Panc1 (cell line): ENCODE measurements around the gene ATXN7L3.

ENCODE experiments used
- POLR2AphosphoS5 ChIP-seq: IDR thresholded peaks from 2 replicates; pipeline ENCODE4 v1.6.1; 2012; ENCODE audit warnings: mild to moderate bottlenecking, low read depth, low read length, moderate library complexity
- SIN3A ChIP-seq: IDR thresholded peaks from 2 replicates; pipeline ENCODE4 v1.6.1; 2012; ENCODE audit warnings: low read depth, mild to moderate bottlenecking, low read length, moderate library complexity, borderline replicate concordance; ENCODE audit not compliant: insufficient read depth
- TCF7L2 ChIP-seq: IDR thresholded peaks from 2 replicates; pipeline ENCODE4 v1.6.1; 2011; ENCODE audit warnings: mild to moderate bottlenecking, low read depth, low read length, inconsistent platforms
- TF ChIP-seq, protein P1 (sequence below): fragments of 450-650 bp; IDR thresholded peaks from 2 replicates; pipeline ENCODE4 v1.5.1; 2017; ENCODE audit warnings: mild to moderate bottlenecking
- TF ChIP-seq, protein P2 (sequence below), 2 experiments: IDR thresholded peaks; 2 replicates each; pipeline ENCODE4 v1.6.1; 2011 to 2012; ENCODE audit warnings: low read depth in 2 of 2, control low read depth in 1 of 2, low read length in 1 of 2, mild to moderate bottlenecking in 1 of 2, moderate library complexity in 1 of 2; ENCODE audit not compliant: insufficient read depth in 1 of 2

DNA sequence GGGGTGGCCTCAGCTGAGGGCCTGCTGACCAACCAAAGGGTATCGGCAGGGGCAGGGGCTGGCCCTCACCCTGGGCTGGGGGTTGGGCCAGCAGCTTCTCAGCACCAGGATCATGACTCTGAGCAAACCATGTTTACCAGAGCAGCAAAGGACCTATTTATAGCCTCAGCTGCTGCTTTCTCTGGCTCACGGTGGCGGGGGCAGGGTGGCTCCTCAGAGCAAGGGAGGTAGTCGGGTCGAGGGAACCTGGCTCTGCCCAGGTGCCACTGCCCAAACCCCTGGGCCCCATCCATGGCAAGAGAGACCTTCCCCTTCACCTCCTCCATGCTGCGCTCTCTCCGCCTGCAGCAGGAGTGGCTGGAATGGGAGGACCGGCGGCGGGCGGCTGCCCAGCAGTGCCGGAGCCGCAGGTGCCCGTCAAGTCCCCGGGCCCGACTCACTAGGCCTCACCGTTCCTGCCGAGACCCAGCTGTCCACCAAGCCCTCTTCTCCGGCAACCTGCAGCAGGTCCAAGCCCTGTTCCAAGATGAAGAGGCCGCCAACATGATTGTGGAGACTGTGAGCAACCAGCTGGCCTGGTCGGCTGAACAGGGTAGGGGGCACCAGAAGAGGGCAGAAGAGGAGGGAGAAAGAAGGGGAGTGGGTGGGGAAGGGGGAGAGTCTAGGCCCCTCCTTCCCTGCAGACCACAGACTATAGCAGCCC lies 29.0 kb downstream of the ATXN7L3 start, which contains the start of gene ASB16:
- TF ChIP-seq SIN3A (no peak), POLR2AphosphoS5 (0 out of 2 replicates have a peak, but pooled peaks have one; percentile 26), TCF7L2 (no peak)
- TF ChIP-seq, protein P1, sequence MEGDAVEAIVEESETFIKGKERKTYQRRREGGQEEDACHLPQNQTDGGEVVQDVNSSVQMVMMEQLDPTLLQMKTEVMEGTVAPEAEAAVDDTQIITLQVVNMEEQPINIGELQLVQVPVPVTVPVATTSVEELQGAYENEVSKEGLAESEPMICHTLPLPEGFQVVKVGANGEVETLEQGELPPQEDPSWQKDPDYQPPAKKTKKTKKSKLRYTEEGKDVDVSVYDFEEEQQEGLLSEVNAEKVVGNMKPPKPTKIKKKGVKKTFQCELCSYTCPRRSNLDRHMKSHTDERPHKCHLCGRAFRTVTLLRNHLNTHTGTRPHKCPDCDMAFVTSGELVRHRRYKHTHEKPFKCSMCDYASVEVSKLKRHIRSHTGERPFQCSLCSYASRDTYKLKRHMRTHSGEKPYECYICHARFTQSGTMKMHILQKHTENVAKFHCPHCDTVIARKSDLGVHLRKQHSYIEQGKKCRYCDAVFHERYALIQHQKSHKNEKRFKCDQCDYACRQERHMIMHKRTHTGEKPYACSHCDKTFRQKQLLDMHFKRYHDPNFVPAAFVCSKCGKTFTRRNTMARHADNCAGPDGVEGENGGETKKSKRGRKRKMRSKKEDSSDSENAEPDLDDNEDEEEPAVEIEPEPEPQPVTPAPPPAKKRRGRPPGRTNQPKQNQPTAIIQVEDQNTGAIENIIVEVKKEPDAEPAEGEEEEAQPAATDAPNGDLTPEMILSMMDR = no peak; the same call in 1 of the 2 replicates
- TF ChIP-seq, protein P2, sequence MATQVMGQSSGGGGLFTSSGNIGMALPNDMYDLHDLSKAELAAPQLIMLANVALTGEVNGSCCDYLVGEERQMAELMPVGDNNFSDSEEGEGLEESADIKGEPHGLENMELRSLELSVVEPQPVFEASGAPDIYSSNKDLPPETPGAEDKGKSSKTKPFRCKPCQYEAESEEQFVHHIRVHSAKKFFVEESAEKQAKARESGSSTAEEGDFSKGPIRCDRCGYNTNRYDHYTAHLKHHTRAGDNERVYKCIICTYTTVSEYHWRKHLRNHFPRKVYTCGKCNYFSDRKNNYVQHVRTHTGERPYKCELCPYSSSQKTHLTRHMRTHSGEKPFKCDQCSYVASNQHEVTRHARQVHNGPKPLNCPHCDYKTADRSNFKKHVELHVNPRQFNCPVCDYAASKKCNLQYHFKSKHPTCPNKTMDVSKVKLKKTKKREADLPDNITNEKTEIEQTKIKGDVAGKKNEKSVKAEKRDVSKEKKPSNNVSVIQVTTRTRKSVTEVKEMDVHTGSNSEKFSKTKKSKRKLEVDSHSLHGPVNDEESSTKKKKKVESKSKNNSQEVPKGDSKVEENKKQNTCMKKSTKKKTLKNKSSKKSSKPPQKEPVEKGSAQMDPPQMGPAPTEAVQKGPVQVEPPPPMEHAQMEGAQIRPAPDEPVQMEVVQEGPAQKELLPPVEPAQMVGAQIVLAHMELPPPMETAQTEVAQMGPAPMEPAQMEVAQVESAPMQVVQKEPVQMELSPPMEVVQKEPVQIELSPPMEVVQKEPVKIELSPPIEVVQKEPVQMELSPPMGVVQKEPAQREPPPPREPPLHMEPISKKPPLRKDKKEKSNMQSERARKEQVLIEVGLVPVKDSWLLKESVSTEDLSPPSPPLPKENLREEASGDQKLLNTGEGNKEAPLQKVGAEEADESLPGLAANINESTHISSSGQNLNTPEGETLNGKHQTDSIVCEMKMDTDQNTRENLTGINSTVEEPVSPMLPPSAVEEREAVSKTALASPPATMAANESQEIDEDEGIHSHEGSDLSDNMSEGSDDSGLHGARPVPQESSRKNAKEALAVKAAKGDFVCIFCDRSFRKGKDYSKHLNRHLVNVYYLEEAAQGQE (IDR thresholded peaks at IDR 0.05; ENCODE audit: insufficient read depth in 1 of 2, low read depth in 2 of 2, low read length in 1 of 2) = no peak
